Measurements from ENCODE around the gene MAN1B1.

GRCh38 chr9:137099231-137099630 lies 12.4 kb downstream of the MAN1B1 start:
- no peak for TF ChIP-seq CTCF (IDR thresholded peaks at IDR 0.05)
- no peak for TF ChIP-seq POLR2AphosphoS5 (IDR thresholded peaks at IDR 0.05)
- TF ChIP-seq POLR2A (IDR thresholded peaks at IDR 0.05): no peak
- TF ChIP-seq EP300 (IDR thresholded peaks at IDR 0.05): no peak
